Ishikawa (cell line): ENCODE results near the gene SF3B6.

Source experiments
- EP300 ChIP-seq: IDR thresholded peaks from 2 replicates; pipeline ENCODE4 v1.6.1; 2012; ENCODE audit warnings: borderline replicate concordance
- MAX ChIP-seq: IDR thresholded peaks from 2 replicates; pipeline ENCODE4 v1.6.1; 2012
- RAD21 ChIP-seq: IDR thresholded peaks from 2 replicates; pipeline ENCODE4 v1.6.1; 2012; ENCODE audit warnings: low read depth
- REST ChIP-seq: IDR thresholded peaks from 2 replicates; pipeline ENCODE4 v1.6.1; 2012; ENCODE audit warnings: low read depth, mild to moderate bottlenecking
- TCF12 ChIP-seq: IDR thresholded peaks from 2 replicates; pipeline ENCODE4 v1.6.1; 2012; ENCODE audit warnings: low read depth
- USF1 ChIP-seq: IDR thresholded peaks from 2 replicates; pipeline ENCODE4 v1.6.1; 2012
- YY1 ChIP-seq: IDR thresholded peaks from 2 replicates; pipeline ENCODE4 v1.6.1; 2012; ENCODE audit warnings: low read depth

GRCh38 chr2:24065341-24065740, 10.8 kb downstream of the SF3B6 start:
- TF ChIP-seq MAX, result no peak
- TF ChIP-seq TCF12, result no peak
- TF ChIP-seq REST, result no peak
- TF ChIP-seq RAD21, result no peak
- TF ChIP-seq EP300, result no peak
- no peak for TF ChIP-seq USF1
- TF ChIP-seq YY1, result no peak
